ENCODE data around the gene PHF21A.

PHF21A gene

GRCh38 chr11:45918962-45919675 lies 202.1 kb downstream of the PHF21A start:
- peak overlapping the region; percentile 94 for H3K4me2 ChIP-seq (ENCODE audit: insufficient read depth, low read length)
- no peaks in the 10 kb centered on the region for H3K9me3 ChIP-seq (ENCODE audit: insufficient read depth, low read length, severe bottlenecking)
- H3K36me3 ChIP-seq (ENCODE audit: insufficient read depth, low read length), result peaks cover 22% of the 10 kb centered on the region
- no peak for TF ChIP-seq CTCF (IDR thresholded peaks at IDR 0.05; ENCODE audit: borderline replicate concordance, extremely low read depth, low read length, poor library complexity, severe bottlenecking)
- TF ChIP-seq EZH2 (IDR thresholded peaks at IDR 0.05; ENCODE audit: borderline replicate concordance, low read depth, low read length, severe bottlenecking), result no peak
- peaks cover 21% of the 10 kb centered on the region for H3K79me2 ChIP-seq (ENCODE audit: insufficient read depth, low read length)
- peak overlapping the region; percentile 89 for H2AFZ ChIP-seq (ENCODE audit: low read depth, low read length)
- DNase-seq (no peak), ATAC-seq (ENCODE audit: insufficient read depth, low read depth) (no peak)
- H3K9ac ChIP-seq (ENCODE audit: low read depth, low read length), result peak overlapping the region; percentile 74
- H3K27me3 ChIP-seq (ENCODE audit: insufficient read depth, low read length, poor library complexity), result no peaks in the 10 kb centered on the region
- peaks cover 32% of the 10 kb centered on the region for H3K4me1 ChIP-seq (ENCODE audit: insufficient read depth, low read length)
- no peak overlapping the region; the same call in 1 of the 2 replicates for H3K27ac ChIP-seq (ENCODE audit: low read length)
- H4K20me1 ChIP-seq (ENCODE audit: insufficient read depth, low read length), result peaks cover 10% of the 10 kb centered on the region
- H3K4me3 ChIP-seq (ENCODE audit: low read depth in 1 of 2, low read length in 2 of 2), result peak overlapping the region; percentile 64 to 91; a peak in 3 of 4 replicates

GRCh38 chr11:45918331-45918941 lies 202.8 kb downstream of the PHF21A start:
- peak overlapping the region; percentile 82 for H3K27ac ChIP-seq (ENCODE audit: low read length)
- DNase-seq, result peak; percentile 74
- TF ChIP-seq EZH2 (IDR thresholded peaks at IDR 0.05; ENCODE audit: borderline replicate concordance, low read depth, low read length, severe bottlenecking), result no peak
- TF ChIP-seq CTCF (IDR thresholded peaks at IDR 0.05; ENCODE audit: borderline replicate concordance, extremely low read depth, low read length, poor library complexity, severe bottlenecking), result no peak
- H2AFZ ChIP-seq (ENCODE audit: low read depth, low read length), result peak overlapping the region; percentile 89
- peaks cover 21% of the 10 kb centered on the region for H3K79me2 ChIP-seq (ENCODE audit: insufficient read depth, low read length)
- H4K20me1 ChIP-seq (ENCODE audit: insufficient read depth, low read length), result peaks cover 10% of the 10 kb centered on the region
- H3K9me3 ChIP-seq (ENCODE audit: insufficient read depth, low read length, severe bottlenecking), result no peaks in the 10 kb centered on the region
- H3K36me3 ChIP-seq (ENCODE audit: insufficient read depth, low read length), result peaks cover 29% of the 10 kb centered on the region
- peak overlapping the region; percentile 94 for H3K4me2 ChIP-seq (ENCODE audit: insufficient read depth, low read length)
- no peaks in the 10 kb centered on the region for H3K27me3 ChIP-seq (ENCODE audit: insufficient read depth, low read length, poor library complexity)
- peak overlapping the region; percentile 64 to 91 for H3K4me3 ChIP-seq (ENCODE audit: low read depth in 1 of 2, low read length in 2 of 2)
- ATAC-seq (ENCODE audit: insufficient read depth, low read depth), result peak; percentile 52
- H3K9ac ChIP-seq (ENCODE audit: low read depth, low read length), result peak overlapping the region; percentile 74
- peaks cover 32% of the 10 kb centered on the region for H3K4me1 ChIP-seq (ENCODE audit: insufficient read depth, low read length)

- H3K4me1 ChIP-seq (ENCODE audit: insufficient read depth, low read length), result peaks cover 32% of the 10 kb centered on the region
- peak within 1 kb of the TSS; percentile 94 for H3K4me2 ChIP-seq (ENCODE audit: insufficient read depth, low read length)
- DNase-seq (peak; percentile 99), ATAC-seq (ENCODE audit: insufficient read depth, low read depth) (peak; percentile 94)
- H3K79me2 ChIP-seq (ENCODE audit: insufficient read depth, low read length), result peaks cover 21% of the 10 kb centered on the region
- H3K9ac ChIP-seq (ENCODE audit: low read depth, low read length), result peak within 1 kb of the TSS; percentile 74
- peaks cover 35% of the 10 kb centered on the region for H3K36me3 ChIP-seq (ENCODE audit: insufficient read depth, low read length)
- peak within 1 kb of the TSS; percentile 64 to 91 for H3K4me3 ChIP-seq (ENCODE audit: low read depth in 1 of 2, low read length in 2 of 2)
- H4K20me1 ChIP-seq (ENCODE audit: insufficient read depth, low read length), result peaks cover 10% of the 10 kb centered on the region
- H2AFZ ChIP-seq (ENCODE audit: low read depth, low read length), result peak within 1 kb of the TSS; percentile 89
- no peak for TF ChIP-seq CTCF (IDR thresholded peaks at IDR 0.05; ENCODE audit: borderline replicate concordance, extremely low read depth, low read length, poor library complexity, severe bottlenecking)
- TF ChIP-seq EZH2 (IDR thresholded peaks at IDR 0.05; ENCODE audit: borderline replicate concordance, low read depth, low read length, severe bottlenecking), result no peak
- H3K27me3 ChIP-seq (ENCODE audit: insufficient read depth, low read length, poor library complexity), result no peaks in the 10 kb centered on the region
- no peaks in the 10 kb centered on the region for H3K9me3 ChIP-seq (ENCODE audit: insufficient read depth, low read length, severe bottlenecking)
- H3K27ac ChIP-seq (ENCODE audit: low read length), result peak within 1 kb of the TSS; percentile 82
These were observed 203.5 kb downstream of the PHF21A start, which contains the start of gene PEX16 for GRCh38 chr11:45917623-45918330. PEX16 (minus strand) TSS chr11:45917877; CDS start chr11:45917811, 66 bp downstream.

Measured in DND-41 (cell line).